GM19035 (cell line): ENCODE measurements around the gene SMPD4.
"Not testable (repeated sequence)": the region's sequence is repeated elsewhere in the genome, so short reads cannot be mapped to it uniquely, and the experiment has no call there.

Source experiments
- ATAC-seq: cut with Tn5 transposase; IDR thresholded peaks from one replicate; pipeline ENCODE4 v1.9.1; 2021; ENCODE audit not compliant: unreplicated experiment

Gene SMPD4

GRCh38 chr2:130181325-130181879, at the start of gene SMPD4:
Gene SMPD4 (minus strand): TSS chr2:130181602. CDS start chr2:130176592, 5,010 bp downstream.
- peak; percentile 58 for ATAC-seq

- not testable (repeated sequence) for ATAC-seq
Measured at GRCh38 chr2:130230907-130231306, 49.5 kb upstream of the SMPD4 start.

GRCh38 chr2:130230376-130230775, 49.0 kb upstream of the SMPD4 start:
- not testable (repeated sequence) for ATAC-seq

- ATAC-seq = not testable (repeated sequence)
Measured at GRCh38 chr2:130229161-130229510, 47.7 kb upstream of the SMPD4 start.

- ATAC-seq = not testable (repeated sequence)
Measured at GRCh38 chr2:130228467-130229160, 47.2 kb upstream of the SMPD4 start.

- ATAC-seq = not testable (repeated sequence)
Measured at GRCh38 chr2:130228005-130228404, 46.6 kb upstream of the SMPD4 start.

GRCh38 chr2:130222523-130222922, 41.1 kb upstream of the SMPD4 start:
- peak; percentile 88 for ATAC-seq

- not testable (repeated sequence) for ATAC-seq
Measured at GRCh38 chr2:130220505-130220904, 39.1 kb upstream of the SMPD4 start.

- not testable (repeated sequence) for ATAC-seq
Measured at GRCh38 chr2:130219147-130219546, 37.7 kb upstream of the SMPD4 start.

- ATAC-seq = not testable (repeated sequence)
Measured at GRCh38 chr2:130207051-130207450, 25.6 kb upstream of the SMPD4 start.

GRCh38 chr2:130203150-130203549, 21.7 kb upstream of the SMPD4 start:
- ATAC-seq = not testable (repeated sequence)

- not testable (repeated sequence) for ATAC-seq
Measured at GRCh38 chr2:130202518-130202917, 21.1 kb upstream of the SMPD4 start.

GRCh38 chr2:130198343-130198742, 16.9 kb upstream of the SMPD4 start, which contains the start of gene TUBA3E:
Gene TUBA3E (minus strand): TSS chr2:130198439. CDS start chr2:130198360, 79 bp downstream.
- no peak for ATAC-seq

- ATAC-seq = not testable (repeated sequence)
Measured at GRCh38 chr2:130196052-130196451, 14.7 kb upstream of the SMPD4 start.

- ATAC-seq = not testable (repeated sequence)
Measured at GRCh38 chr2:130195089-130195635, 13.8 kb upstream of the SMPD4 start.

- not testable (repeated sequence) for ATAC-seq
Measured at GRCh38 chr2:130193824-130194223, 12.4 kb upstream of the SMPD4 start.

- not testable (repeated sequence) for ATAC-seq
Measured at GRCh38 chr2:130192451-130192850, 11.0 kb upstream of the SMPD4 start.

- ATAC-seq = not testable (repeated sequence)
Measured at GRCh38 chr2:130191319-130191718, 9.9 kb upstream of the SMPD4 start.

GRCh38 chr2:130190237-130190636, 8.8 kb upstream of the SMPD4 start:
- ATAC-seq = no peak

GRCh38 chr2:130188958-130189357, 7.6 kb upstream of the SMPD4 start:
- ATAC-seq = not testable (repeated sequence)

GRCh38 chr2:130187859-130188792, 6.7 kb upstream of the SMPD4 start:
- not testable (repeated sequence) for ATAC-seq
